HCT116 (cell line): ENCODE data around the gene AMPD3. TPM values are rescaled to one million over a fixed set of nuclear protein-coding genes. Genes with fewer than 3 reads are reported as not detected.

Experiments used
- ATAC-seq: fragments of 200-7000 bp; cut with Tn5 transposase; 2 replicates; pipeline ENCODE4 v1.9.1; 2020; ENCODE audit warnings: mild to moderate bottlenecking, moderate library complexity
- BruUV-seq: library from RNA; stranded (reverse); fragments of 400-500 nt; replicated peaks from 2 replicates; lab custom pipeline; 2021; lab: Mats Ljungman, UMichigan
- CTCF ChIA-PET: fragments of 300-600 bp; sonication (Branson Sonifier 250); formaldehyde crosslinking; loops from one replicate; lab custom pipeline; 2021; ENCODE audit warnings: antibody characterized with exemption; lab: Charles Lee
- POLR2A ChIA-PET: fragments of 300-600, 350-600 bp; sonication (Branson Sonifier 250); formaldehyde crosslinking; loops from one replicate; lab custom pipeline; 2021; ENCODE audit warnings: antibody characterized with exemption; lab: Charles Lee
- RAD21 ChIA-PET, 2 experiments: fragments of 300-600 bp; sonication (Branson Sonifier 250); formaldehyde crosslinking; loops; one replicate each; lab custom pipeline; 2023; ENCODE audit warnings: low total read pairs in 2 of 2; ENCODE audit not compliant: uncharacterized antibody in 2 of 2, unreplicated experiment in 2 of 2, low non-redundant PET in 1 of 2; lab: Charles Lee
- DNase-seq: peaks from one replicate; pipeline ENCODE4 v3.0.0-alpha.2; 2010; ENCODE audit warnings: low read depth, low spot score
- H2AFZ ChIP-seq: fragments of 200-600 bp; shearing (Covaris generic), sonication (generic); 2 replicates; pipeline ENCODE4 v1.6.1; 2017; ENCODE audit warnings: low read depth, mixed run types, mixed read lengths, antibody characterized with exemption, low read length; ENCODE audit not compliant: poor library complexity, severe bottlenecking
- H3K27ac ChIP-seq: 2 replicates; pipeline ENCODE4 v1.5.1; 2012; ENCODE audit warnings: low read depth, low read length
- H3K27me3 ChIP-seq: fragments of 200-600 bp; sonication (generic); 2 replicates; pipeline ENCODE4 v1.6.1; 2016; ENCODE audit warnings: mixed run types, low read length, mixed read lengths; ENCODE audit not compliant: insufficient read depth
- H3K36me3 ChIP-seq, 2 experiments: fragments of 200-500 bp in 1 of 2; fragments of 200-600 bp in 1 of 2; sonication (Bioruptor generic) in 1 of 2; sonication (generic) in 1 of 2; 2 replicates each; pipeline versions ENCODE4 v1.5.1 to v1.6.1; 2014 to 2016; ENCODE audit warnings: low read length in 2 of 2, inconsistent platforms in 1 of 2, mixed read lengths in 1 of 2, mixed run types in 1 of 2; ENCODE audit not compliant: insufficient read depth in 2 of 2, control insufficient read depth in 1 of 2
- H3K4me1 ChIP-seq, 2 experiments: fragments of 200-600 bp in 1 of 2; sonication (generic) in 1 of 2; 2 replicates each; pipeline versions ENCODE4 v1.5.1 to v1.6.1; 2012 to 2017; ENCODE audit warnings: low read length in 2 of 2, inconsistent platforms in 1 of 2, mild to moderate bottlenecking in 1 of 2, mixed read lengths in 1 of 2, mixed run types in 1 of 2, moderate library complexity in 1 of 2; ENCODE audit not compliant: insufficient read depth in 2 of 2, control insufficient read depth in 1 of 2
- H3K4me2 ChIP-seq: fragments of 200-600 bp; sonication (generic); 2 replicates; pipeline ENCODE4 v1.6.1; 2017; ENCODE audit warnings: mixed run types, low read length, mixed read lengths
- H3K4me3 ChIP-seq, 2 experiments: fragments of 200-600 bp in 1 of 2; sonication (generic) in 1 of 2; replicated peaks in 1 of 2; 2 replicates each; pipeline ENCODE4 v1.5.1; 2011 to 2016; ENCODE audit warnings: low read length in 2 of 2, control low read depth in 1 of 2, low read depth in 1 of 2, mild to moderate bottlenecking in 1 of 2, mixed read lengths in 1 of 2, mixed run types in 1 of 2
- H3K79me2 ChIP-seq: fragments of 200-600 bp; sonication (generic); 2 replicates; pipeline ENCODE4 v1.6.1; 2017; ENCODE audit warnings: mild to moderate bottlenecking, mixed run types, low read length, moderate library complexity, mixed read lengths; ENCODE audit not compliant: insufficient read depth
- H3K9ac ChIP-seq: fragments of 200-600 bp; sonication (generic); 2 replicates; pipeline ENCODE4 v1.6.1; 2016; ENCODE audit warnings: low read length, mixed read lengths
- H3K9me2 ChIP-seq: fragments of 200-600 bp; sonication (generic), shearing (Covaris generic); 2 replicates; pipeline ENCODE4 v1.6.1; 2017; ENCODE audit warnings: mixed run types, mild to moderate bottlenecking, moderate library complexity; ENCODE audit not compliant: insufficient read depth
- H3K9me3 ChIP-seq, 2 experiments: fragments of 200-500 bp in 1 of 2; fragments of 200-600 bp in 1 of 2; sonication (Bioruptor generic) in 1 of 2; sonication (generic) in 1 of 2; 2 replicates each; pipeline ENCODE4 v1.6.1; 2014 to 2017; ENCODE audit warnings: low read length in 2 of 2, mixed read lengths in 2 of 2, inconsistent platforms in 1 of 2, low read depth in 1 of 2, mild to moderate bottlenecking in 1 of 2, mixed run types in 1 of 2, moderate library complexity in 1 of 2; ENCODE audit not compliant: control insufficient read depth in 1 of 2, insufficient read depth in 1 of 2
- H4K20me1 ChIP-seq: fragments of 200-600 bp; sonication (generic), shearing (Covaris generic); 2 replicates; pipeline ENCODE4 v1.6.1; 2017; ENCODE audit warnings: mixed run types, mild to moderate bottlenecking, moderate library complexity; ENCODE audit not compliant: insufficient read depth
- CBX3 ChIP-seq: IDR thresholded peaks from 2 replicates; pipeline ENCODE4 v1.6.1; 2012; ENCODE audit warnings: low read depth
- CEBPB ChIP-seq: IDR thresholded peaks from 2 replicates; pipeline ENCODE4 v1.6.1; 2012; ENCODE audit warnings: low read depth
- EGR1 ChIP-seq: IDR thresholded peaks from 2 replicates; pipeline ENCODE4 v1.6.1; 2012; ENCODE audit warnings: low read depth
- EZH2 ChIP-seq: fragments of 200-600 bp; sonication (generic); IDR thresholded peaks from 2 replicates; pipeline ENCODE4 v1.6.1; 2017; ENCODE audit warnings: antibody characterized with exemption, mixed run types
- EZH2phosphoT487 ChIP-seq: fragments of 200-600 bp; IDR thresholded peaks from 2 replicates; pipeline ENCODE4 v1.6.1; 2018; ENCODE audit warnings: antibody characterized with exemption, borderline replicate concordance
- JUND ChIP-seq: IDR thresholded peaks from 2 replicates; pipeline ENCODE4 v1.6.1; 2012
- POLR2A ChIP-seq: IDR thresholded peaks from 2 replicates; pipeline ENCODE4 v1.7.0; 2011; ENCODE audit warnings: borderline replicate concordance; ENCODE audit not compliant: insufficient read depth, insufficient read length; ENCODE audit errors: extremely low read depth
- RAD21 ChIP-seq: IDR thresholded peaks from 2 replicates; pipeline ENCODE4 v1.6.1; 2012; ENCODE audit warnings: low read depth, mild to moderate bottlenecking
- SIN3A ChIP-seq: IDR thresholded peaks from 2 replicates; pipeline ENCODE4 v1.6.1; 2012; ENCODE audit warnings: low read depth
- SP1 ChIP-seq: IDR thresholded peaks from 2 replicates; pipeline ENCODE4 v1.6.1; 2012; ENCODE audit warnings: low read depth
- SRF ChIP-seq: IDR thresholded peaks from 2 replicates; pipeline ENCODE4 v1.6.1; 2012; ENCODE audit warnings: low read depth
- TCF7L2 ChIP-seq: IDR thresholded peaks from 2 replicates; pipeline ENCODE4 v1.7.0; 2011; ENCODE audit warnings: borderline replicate concordance, inconsistent platforms; ENCODE audit not compliant: insufficient read depth, insufficient read length; ENCODE audit errors: extremely low read depth
- YY1 ChIP-seq: IDR thresholded peaks from 2 replicates; pipeline ENCODE4 v1.6.1; 2011; ENCODE audit warnings: low read length, low read depth, moderate library complexity, mild to moderate bottlenecking; ENCODE audit not compliant: insufficient replicate concordance; ENCODE audit errors: extremely low read depth
- ZNF274 ChIP-seq: fragments of 200-500 bp; sonication (Bioruptor generic); IDR thresholded peaks from 2 replicates; pipeline ENCODE4 v1.6.1; 2014; ENCODE audit warnings: mild to moderate bottlenecking, low read depth, low read length, inconsistent platforms
- intact Hi-C: fragments of 100-400 bp; cut with micrococcal nuclease; formaldehyde crosslinking; loops from 2 replicates; pipeline ENCODE4 v1.10.0; 2022
- total RNA-seq: library from RNA; stranded (reverse); gene quantifications from one replicate; pipeline ENCODE4 v1.2.1, GENCODE V29; 2021; ENCODE audit not compliant: unreplicated experiment
- TF ChIP-seq, protein P1 (sequence below): IDR thresholded peaks from 2 replicates; pipeline ENCODE4 v1.6.1; 2012; ENCODE audit warnings: low read depth
- TF ChIP-seq, protein P2 (sequence below): IDR thresholded peaks from 2 replicates; pipeline ENCODE4 v1.6.1; 2012
- TF ChIP-seq, protein P3 (sequence below), 3 experiments: fragments of 200-600 bp in 1 of 3; sonication (generic) in 1 of 3; IDR thresholded peaks in 2 of 3; conservative IDR thresholded peaks in 1 of 3; 2 replicates each; pipeline ENCODE4 v1.5.1; 2012 to 2017; ENCODE audit warnings: low read depth in 2 of 3, low read length in 2 of 3, antibody characterized with exemption in 1 of 3, borderline replicate concordance in 1 of 3, control low read depth in 1 of 3, mild to moderate bottlenecking in 1 of 3, mixed read lengths in 1 of 3, mixed run types in 1 of 3, moderate library complexity in 1 of 3; ENCODE audit not compliant: insufficient read depth in 1 of 3

The AMPD3 gene
- total RNA-seq, 1 experiment from 2014 or later, result 25.9 TPM

DNA sequence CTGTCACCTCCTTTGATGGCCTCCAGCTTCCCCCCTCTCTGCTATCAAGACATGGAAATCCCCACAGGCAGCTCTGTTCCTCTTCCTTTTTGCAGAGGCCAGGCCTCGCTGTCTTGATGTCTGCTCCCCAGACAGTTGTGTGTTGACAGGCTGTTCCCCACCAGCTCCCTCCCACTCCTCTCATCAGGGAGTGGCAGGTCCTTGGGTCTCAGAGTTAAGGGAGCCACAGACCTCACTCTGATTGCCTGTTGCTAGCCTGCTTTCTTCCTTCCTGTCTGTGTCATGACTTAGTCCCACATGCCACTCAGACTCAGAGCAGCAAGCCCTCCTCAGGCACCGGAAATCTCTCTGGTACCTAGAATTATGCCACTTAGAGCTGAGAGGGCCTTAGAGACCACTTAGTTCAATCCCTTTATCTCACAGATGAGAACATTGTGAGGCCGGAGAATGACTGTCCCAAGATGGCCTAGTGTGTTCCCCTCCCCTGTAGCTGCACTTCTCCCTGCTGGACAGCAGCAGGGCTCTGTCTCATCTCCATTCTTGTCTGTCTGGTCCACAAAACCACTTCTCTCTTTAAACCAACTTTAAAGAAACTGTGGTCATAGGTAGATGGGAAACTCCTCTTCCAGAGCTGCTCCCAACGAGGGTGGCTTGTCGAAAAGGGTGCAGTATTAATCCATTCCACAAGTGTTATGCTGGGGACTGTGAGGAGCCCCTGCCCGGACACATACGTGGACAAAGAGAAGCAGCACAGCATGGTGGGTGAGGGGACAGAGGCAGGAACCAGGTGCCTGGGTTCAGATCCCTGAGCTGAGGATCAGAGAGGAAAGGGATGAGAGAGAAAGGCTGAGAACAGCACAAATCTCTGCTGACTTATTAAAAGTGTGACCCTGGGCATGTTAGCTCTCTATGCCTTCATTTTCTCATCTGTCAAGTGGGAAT lies 4.2 kb downstream of the AMPD3 start:
- Histone ChIP-seq H3K27me3 (no peaks in the 10 kb centered on the region), H3K4me3 (no peak overlapping the region), H3K4me1 (peaks cover 30 to 35% of the 10 kb centered on the region in 2 experiments), H3K27ac (no peak overlapping the region), H2AFZ (no peak overlapping the region), H3K79me2 (peaks cover 44% of the 10 kb centered on the region), H3K9me3 (no peaks in the 10 kb centered on the region), H3K4me2 (no peak overlapping the region), H3K9ac (no peak overlapping the region), H3K9me2 (no peaks in the 10 kb centered on the region), H3K36me3 (peaks cover 16 to 35% of the 10 kb centered on the region in 2 experiments; a peak in 3 of 4 replicates), H4K20me1 (no peaks in the 10 kb centered on the region)
- intact Hi-C loops, result no loop called here
- CTCF ChIA-PET, result interaction anchor here (0.9 kb wide), 1 partner anchor 93 kb away, joined by 3 read pairs; no protein-coding TSS in a partner anchor
- POLR2A ChIA-PET, result no interaction called here
- TF ChIP-seq SRF (no peak), YY1 (no peak), CEBPB (no peak), TCF7L2 (no peak), RAD21 (no peak), CBX3 (no peak), JUND (no peak), EGR1 (no peak), EZH2phosphoT487 (no peak), POLR2A (no peak), EZH2 (no peak), ZNF274 (no peak), SIN3A (no peak), SP1 (no peak)
- TF ChIP-seq, protein P1, sequence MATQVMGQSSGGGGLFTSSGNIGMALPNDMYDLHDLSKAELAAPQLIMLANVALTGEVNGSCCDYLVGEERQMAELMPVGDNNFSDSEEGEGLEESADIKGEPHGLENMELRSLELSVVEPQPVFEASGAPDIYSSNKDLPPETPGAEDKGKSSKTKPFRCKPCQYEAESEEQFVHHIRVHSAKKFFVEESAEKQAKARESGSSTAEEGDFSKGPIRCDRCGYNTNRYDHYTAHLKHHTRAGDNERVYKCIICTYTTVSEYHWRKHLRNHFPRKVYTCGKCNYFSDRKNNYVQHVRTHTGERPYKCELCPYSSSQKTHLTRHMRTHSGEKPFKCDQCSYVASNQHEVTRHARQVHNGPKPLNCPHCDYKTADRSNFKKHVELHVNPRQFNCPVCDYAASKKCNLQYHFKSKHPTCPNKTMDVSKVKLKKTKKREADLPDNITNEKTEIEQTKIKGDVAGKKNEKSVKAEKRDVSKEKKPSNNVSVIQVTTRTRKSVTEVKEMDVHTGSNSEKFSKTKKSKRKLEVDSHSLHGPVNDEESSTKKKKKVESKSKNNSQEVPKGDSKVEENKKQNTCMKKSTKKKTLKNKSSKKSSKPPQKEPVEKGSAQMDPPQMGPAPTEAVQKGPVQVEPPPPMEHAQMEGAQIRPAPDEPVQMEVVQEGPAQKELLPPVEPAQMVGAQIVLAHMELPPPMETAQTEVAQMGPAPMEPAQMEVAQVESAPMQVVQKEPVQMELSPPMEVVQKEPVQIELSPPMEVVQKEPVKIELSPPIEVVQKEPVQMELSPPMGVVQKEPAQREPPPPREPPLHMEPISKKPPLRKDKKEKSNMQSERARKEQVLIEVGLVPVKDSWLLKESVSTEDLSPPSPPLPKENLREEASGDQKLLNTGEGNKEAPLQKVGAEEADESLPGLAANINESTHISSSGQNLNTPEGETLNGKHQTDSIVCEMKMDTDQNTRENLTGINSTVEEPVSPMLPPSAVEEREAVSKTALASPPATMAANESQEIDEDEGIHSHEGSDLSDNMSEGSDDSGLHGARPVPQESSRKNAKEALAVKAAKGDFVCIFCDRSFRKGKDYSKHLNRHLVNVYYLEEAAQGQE, result no peak
- TF ChIP-seq, protein P2, sequence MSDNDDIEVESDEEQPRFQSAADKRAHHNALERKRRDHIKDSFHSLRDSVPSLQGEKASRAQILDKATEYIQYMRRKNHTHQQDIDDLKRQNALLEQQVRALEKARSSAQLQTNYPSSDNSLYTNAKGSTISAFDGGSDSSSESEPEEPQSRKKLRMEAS, result no peak
- TF ChIP-seq, protein P3, sequence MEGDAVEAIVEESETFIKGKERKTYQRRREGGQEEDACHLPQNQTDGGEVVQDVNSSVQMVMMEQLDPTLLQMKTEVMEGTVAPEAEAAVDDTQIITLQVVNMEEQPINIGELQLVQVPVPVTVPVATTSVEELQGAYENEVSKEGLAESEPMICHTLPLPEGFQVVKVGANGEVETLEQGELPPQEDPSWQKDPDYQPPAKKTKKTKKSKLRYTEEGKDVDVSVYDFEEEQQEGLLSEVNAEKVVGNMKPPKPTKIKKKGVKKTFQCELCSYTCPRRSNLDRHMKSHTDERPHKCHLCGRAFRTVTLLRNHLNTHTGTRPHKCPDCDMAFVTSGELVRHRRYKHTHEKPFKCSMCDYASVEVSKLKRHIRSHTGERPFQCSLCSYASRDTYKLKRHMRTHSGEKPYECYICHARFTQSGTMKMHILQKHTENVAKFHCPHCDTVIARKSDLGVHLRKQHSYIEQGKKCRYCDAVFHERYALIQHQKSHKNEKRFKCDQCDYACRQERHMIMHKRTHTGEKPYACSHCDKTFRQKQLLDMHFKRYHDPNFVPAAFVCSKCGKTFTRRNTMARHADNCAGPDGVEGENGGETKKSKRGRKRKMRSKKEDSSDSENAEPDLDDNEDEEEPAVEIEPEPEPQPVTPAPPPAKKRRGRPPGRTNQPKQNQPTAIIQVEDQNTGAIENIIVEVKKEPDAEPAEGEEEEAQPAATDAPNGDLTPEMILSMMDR (IDR thresholded peaks at IDR 0.05 in 2 of 3, conservative IDR thresholded peaks at IDR 0.05 in 1 of 3; ENCODE audit: borderline replicate concordance in 1 of 3, insufficient read depth in 1 of 3, low read depth in 2 of 3, low read length in 2 of 3), result no peak
- BruUV-seq, result no TSS peak
- ATAC-seq, result no peak
- no peak for DNase-seq
- RAD21 ChIA-PET, result no interaction called here
